Sigmoid colon (tissue), 4 donors: ENCODE data around the gene SPP2.

Experiments
- POLR2AphosphoS5 ChIP-seq, 4 donors: sonication (generic); formaldehyde crosslinking; IDR thresholded peaks; one replicate each; pipeline ENCODE4 v1.6.1; 2017; ENCODE audit warnings: antibody characterized with exemption in 4 of 4
- TF ChIP-seq, protein P1 (sequence below), 4 experiments: fragments of 450-650 bp in 3 of 4; fragments of 200-600 bp in 1 of 4; IDR thresholded peaks; one replicate each; pipeline ENCODE4 v1.5.1; 2016 to 2019; ENCODE audit warnings: antibody characterized with exemption in 4 of 4, mild to moderate bottlenecking in 3 of 4, moderate library complexity in 2 of 4

DNA sequence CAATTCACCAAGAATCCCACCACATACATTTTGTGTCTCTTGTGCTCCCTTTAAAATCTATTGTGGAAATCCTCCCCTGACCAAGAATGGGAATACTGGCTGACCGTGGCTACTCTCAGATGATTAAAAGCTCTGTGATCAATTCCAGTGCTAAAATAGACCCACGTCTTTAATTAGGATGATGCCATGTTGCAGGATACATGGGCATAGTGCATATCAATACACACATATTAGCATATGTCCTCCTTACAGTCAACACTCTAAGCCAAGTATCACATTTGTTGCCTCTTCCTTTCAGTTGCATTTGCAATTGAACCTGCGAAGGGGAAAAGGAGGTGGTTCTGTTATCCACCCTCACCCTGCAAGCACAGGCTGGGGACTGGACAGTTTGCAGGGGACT is 41.8 kb downstream of the SPP2 start:
- TF ChIP-seq, protein P1, sequence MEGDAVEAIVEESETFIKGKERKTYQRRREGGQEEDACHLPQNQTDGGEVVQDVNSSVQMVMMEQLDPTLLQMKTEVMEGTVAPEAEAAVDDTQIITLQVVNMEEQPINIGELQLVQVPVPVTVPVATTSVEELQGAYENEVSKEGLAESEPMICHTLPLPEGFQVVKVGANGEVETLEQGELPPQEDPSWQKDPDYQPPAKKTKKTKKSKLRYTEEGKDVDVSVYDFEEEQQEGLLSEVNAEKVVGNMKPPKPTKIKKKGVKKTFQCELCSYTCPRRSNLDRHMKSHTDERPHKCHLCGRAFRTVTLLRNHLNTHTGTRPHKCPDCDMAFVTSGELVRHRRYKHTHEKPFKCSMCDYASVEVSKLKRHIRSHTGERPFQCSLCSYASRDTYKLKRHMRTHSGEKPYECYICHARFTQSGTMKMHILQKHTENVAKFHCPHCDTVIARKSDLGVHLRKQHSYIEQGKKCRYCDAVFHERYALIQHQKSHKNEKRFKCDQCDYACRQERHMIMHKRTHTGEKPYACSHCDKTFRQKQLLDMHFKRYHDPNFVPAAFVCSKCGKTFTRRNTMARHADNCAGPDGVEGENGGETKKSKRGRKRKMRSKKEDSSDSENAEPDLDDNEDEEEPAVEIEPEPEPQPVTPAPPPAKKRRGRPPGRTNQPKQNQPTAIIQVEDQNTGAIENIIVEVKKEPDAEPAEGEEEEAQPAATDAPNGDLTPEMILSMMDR (IDR thresholded peaks at IDR 0.05), result no peak
- no peak for TF ChIP-seq POLR2AphosphoS5 (IDR thresholded peaks at IDR 0.05)
